Right lobe of liver (tissue), 4 donors: ENCODE results near the gene BROX.

ENCODE experiments used
- POLR2A ChIP-seq: fragments of 450-650 bp; IDR thresholded peaks from one replicate; pipeline ENCODE4 v1.6.1; 2017; ENCODE audit warnings: antibody characterized with exemption, mild to moderate bottlenecking
- TF ChIP-seq, protein P1 (sequence below), 4 donors: fragments of 200-600 bp in 3 of 4; fragments of 450-650 bp in 1 of 4; IDR thresholded peaks; one replicate each; pipeline versions ENCODE4 v1.5.1 to v1.8.0; 2016 to 2022; ENCODE audit warnings: antibody characterized with exemption in 4 of 4, mild to moderate bottlenecking in 2 of 4
- donor health status: DM: no; HTN: no; CAD: no.
- donor health status: DM: no; HTN: no; CAD: no.
- donor health status: DM: no; HTN: yes; CAD: no.

DNA sequence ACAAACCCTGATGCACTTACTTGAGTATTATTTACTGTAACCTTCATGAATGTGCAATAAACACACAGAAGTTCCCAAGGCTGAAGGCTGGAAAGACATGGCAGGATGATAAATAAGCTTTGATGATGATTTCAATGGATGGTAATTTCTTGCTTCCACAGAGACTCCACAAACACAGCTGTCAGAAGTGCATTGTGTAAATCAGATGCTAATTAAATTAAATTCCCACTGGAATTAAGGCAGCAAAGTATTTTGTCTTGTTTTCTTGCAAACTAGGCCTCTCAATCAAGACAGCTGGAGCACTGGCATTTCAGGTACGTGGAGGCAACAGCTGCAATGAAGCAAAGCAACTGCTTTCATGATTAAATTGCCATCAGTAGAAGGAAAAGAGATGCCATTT, 48.7 kb downstream of the BROX start:
- TF ChIP-seq, protein P1, sequence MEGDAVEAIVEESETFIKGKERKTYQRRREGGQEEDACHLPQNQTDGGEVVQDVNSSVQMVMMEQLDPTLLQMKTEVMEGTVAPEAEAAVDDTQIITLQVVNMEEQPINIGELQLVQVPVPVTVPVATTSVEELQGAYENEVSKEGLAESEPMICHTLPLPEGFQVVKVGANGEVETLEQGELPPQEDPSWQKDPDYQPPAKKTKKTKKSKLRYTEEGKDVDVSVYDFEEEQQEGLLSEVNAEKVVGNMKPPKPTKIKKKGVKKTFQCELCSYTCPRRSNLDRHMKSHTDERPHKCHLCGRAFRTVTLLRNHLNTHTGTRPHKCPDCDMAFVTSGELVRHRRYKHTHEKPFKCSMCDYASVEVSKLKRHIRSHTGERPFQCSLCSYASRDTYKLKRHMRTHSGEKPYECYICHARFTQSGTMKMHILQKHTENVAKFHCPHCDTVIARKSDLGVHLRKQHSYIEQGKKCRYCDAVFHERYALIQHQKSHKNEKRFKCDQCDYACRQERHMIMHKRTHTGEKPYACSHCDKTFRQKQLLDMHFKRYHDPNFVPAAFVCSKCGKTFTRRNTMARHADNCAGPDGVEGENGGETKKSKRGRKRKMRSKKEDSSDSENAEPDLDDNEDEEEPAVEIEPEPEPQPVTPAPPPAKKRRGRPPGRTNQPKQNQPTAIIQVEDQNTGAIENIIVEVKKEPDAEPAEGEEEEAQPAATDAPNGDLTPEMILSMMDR (IDR thresholded peaks at IDR 0.05), result no peak
- no peak for TF ChIP-seq POLR2A
